ENCODE data around the gene C1orf21.
"Not testable (repeated sequence)": the region's sequence is repeated elsewhere in the genome, so short reads cannot be mapped to it uniquely, and the experiment has no call there.

Gene C1orf21

GRCh38 chr1:184608581-184608980 lies 221.8 kb downstream of the C1orf21 start:
- no peak for DNase-seq

DNA sequence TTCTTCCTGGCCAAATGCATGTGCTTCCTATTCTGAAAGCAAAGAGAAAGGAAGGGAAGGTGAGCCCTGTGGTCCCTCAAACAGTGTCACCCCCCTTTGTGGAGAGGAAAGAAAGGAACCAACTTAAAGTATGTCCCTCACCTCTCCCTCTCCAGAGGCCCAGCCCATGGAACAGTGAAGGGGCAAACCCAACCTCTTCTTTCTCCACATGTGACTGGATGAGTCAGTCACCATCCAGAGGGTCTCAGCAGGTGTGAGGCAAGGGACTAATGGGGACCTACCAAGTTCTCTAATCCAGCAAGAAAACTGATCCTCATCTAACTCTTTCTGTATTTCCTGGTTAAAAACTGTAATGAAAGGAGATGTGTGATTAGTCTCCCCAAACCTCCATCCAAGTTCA lies 222.2 kb downstream of the C1orf21 start:
- DNase-seq = no peak

- DNase-seq = no peak
Observed at GRCh38 chr1:184610876-184611595, 224.2 kb downstream of the C1orf21 start.

DNA sequence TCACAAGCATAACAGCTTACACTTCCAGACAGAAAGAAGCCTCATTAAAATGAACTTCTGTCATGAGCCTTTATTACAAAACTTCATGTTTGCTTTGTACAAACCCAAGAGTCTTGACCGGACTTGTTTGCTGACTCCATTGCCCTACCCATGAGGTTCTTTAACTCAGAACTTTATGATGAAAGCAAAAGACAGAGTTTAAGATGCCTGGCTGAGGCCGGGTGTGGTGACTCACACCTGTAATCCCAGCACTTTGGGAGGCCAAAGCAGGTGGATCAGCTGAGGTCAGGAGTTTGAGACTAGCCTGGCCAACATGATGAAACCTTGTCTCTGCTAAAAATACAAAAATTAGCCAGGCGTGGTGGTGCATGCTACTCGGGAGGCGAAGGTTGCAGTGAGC lies 225.4 kb downstream of the C1orf21 start:
- DNase-seq = not testable (repeated sequence)

DNA sequence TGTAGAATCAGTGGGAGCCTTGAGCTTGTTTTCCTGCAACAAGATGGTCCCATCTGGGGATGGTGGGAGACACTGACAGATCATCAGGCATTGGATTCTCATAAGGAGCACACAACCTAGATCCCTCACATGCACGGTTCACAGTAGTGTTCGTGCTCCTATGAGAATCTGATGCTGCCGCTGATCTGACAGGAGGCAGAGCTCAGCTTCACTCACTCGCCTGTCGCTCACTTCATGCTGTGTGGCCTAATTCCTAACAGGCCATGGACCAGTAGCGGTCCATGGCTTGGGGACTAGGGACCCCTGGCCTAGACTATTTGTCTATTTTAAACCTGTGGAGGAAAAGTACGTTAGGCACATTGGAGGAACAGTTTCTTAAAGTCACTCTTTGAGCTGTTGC lies 227.8 kb downstream of the C1orf21 start:
- DNase-seq = no peak

DNA sequence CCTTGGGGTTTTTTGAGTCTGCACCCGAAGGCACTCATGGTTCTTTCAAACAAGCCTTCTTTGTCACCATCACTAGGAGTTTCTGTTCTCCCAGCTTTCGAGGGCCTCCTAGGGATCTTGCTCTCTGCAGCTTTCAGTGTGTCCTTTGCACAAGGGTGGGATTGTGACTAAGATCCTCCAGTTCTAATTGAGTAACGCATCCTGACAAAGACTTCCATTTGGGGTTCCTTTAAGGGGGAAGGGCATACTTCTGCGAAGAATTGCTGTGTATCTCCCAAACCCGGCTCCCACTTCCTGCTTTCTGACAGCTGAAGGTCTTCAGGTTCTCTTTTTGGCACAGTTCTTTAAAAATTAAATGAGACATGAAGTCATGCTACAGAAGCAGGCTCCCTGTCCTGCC lies 228.5 kb downstream of the C1orf21 start:
- no peak for DNase-seq

- DNase-seq = no peak
Observed at GRCh38 chr1:184616504-184616903, 229.7 kb downstream of the C1orf21 start.

- no peak for DNase-seq
Observed at GRCh38 chr1:184617433-184618029, 230.7 kb downstream of the C1orf21 start.

DNA sequence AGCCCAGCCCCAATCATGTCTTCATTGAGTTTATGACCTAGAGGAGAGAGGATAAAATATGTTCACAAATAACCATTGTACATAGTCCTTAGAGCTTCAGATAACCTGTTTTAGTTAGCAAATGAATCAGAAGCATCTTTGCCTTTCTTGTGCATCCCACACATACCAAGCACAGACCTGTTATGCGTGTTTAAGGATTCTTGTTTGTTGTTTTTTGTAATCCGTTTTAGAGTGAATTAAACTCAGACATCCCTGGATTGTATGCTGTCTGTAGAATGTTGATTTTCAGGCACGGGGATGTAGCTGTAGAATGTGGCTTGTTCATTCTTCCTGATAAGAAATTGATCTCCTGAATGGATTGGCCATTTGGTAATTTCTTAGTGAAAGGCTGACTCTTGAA lies 232.0 kb downstream of the C1orf21 start:
- DNase-seq = no peak

DNA sequence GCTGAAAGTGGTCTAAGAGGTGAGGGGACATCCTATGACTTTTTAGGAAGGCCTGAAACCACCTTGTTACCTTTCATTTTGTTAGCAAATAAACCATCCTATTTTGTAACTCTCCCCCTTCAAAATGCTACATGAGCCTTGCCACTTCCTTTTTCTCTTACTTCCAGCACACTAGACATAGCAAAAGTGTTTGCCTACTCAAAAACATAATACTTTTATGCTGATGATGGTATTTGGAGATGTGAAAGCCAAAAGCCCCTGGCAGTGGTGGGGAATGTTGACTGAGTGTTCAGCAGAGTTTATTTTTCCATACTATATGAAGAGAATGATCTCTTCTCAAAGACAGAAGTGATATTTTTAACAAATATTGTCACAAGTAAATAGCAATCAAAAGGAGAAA lies 233.6 kb downstream of the C1orf21 start:
- no peak for DNase-seq

GRCh38 chr1:184621260-184621659 lies 234.4 kb downstream of the C1orf21 start:
- peak; percentile 20 for DNase-seq

GRCh38 chr1:184622136-184622823 lies 235.5 kb downstream of the C1orf21 start:
- DNase-seq = peak; percentile 89

GRCh38 chr1:184623404-184623803 lies 236.6 kb downstream of the C1orf21 start:
- DNase-seq = no peak

GRCh38 chr1:184624051-184624450 lies 237.2 kb downstream of the C1orf21 start:
- no peak for DNase-seq

- no peak for DNase-seq
Observed at GRCh38 chr1:184624626-184625025, 237.8 kb downstream of the C1orf21 start.

- no peak for DNase-seq
Observed at GRCh38 chr1:184625271-184625670, 238.4 kb downstream of the C1orf21 start.

GRCh38 chr1:184626076-184627006 lies 239.5 kb downstream of the C1orf21 start:
- no peak for DNase-seq

DNA sequence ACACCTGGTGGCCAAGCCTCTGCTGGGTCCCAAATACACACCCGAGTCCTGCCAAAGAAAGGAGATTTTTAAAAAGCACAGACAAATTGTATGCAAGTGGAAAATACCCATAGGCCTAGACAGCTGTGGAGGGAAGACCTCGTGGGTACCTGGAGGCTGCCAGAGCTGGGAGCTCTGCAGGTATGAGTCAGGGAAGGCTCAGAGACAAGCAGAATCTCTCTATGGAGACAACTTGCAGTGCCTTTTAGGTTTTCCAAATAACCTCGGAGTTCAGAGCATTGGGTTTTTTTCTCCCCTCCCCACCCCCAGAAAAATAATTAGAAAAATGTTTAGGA lies 240.1 kb downstream of the C1orf21 start:
- DNase-seq = no peak

- DNase-seq = no peak
Observed at GRCh38 chr1:184629266-184629665, 242.4 kb downstream of the C1orf21 start.

DNA sequence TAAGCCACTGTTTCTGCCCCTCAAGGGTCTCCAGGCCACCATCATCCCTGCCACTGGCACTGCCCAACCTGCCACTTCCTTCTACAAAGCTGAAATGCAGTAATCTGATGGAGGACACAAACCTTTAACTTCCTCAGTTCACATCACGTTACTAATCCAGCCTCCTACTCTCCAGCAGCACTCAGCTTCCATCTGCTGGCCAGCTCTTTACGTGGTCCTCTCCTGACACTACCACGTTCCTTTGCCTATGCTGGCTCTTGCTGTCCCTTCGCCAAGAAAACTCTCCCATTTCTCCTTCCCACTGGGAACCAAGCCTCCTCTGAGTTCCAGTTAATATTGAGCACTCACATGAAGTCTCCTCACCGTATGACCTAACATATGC lies 243.8 kb downstream of the C1orf21 start:
- no peak for DNase-seq

GRCh38 chr1:184632415-184633175 lies 245.8 kb downstream of the C1orf21 start:
- DNase-seq = no peak

GRCh38 chr1:184633785-184634184 lies 247.0 kb downstream of the C1orf21 start:
- DNase-seq = no peak

Measured in fibroblast of skin of abdomen (primary cell).